Esophagus squamous epithelium (tissue), 4 donors: ENCODE results near the gene ANKRD17.

Experiments used
- CTCF ChIP-seq, 6 experiments: fragments of 450-650 bp in 4 of 6; fragments of 200-600 bp in 2 of 6; sonication (generic) in 2 of 6; IDR thresholded peaks; one replicate each; pipeline ENCODE4 v1.5.1; 2016 to 2019; ENCODE audit warnings: antibody characterized with exemption in 6 of 6, mild to moderate bottlenecking in 4 of 6, moderate library complexity in 4 of 6
- POLR2A ChIP-seq, 4 donors: fragments of 450-650 bp; IDR thresholded peaks; one replicate each; pipeline ENCODE4 v1.6.1; 2017; ENCODE audit warnings: antibody characterized with exemption in 4 of 4, mild to moderate bottlenecking in 4 of 4, moderate library complexity in 3 of 4

DNA sequence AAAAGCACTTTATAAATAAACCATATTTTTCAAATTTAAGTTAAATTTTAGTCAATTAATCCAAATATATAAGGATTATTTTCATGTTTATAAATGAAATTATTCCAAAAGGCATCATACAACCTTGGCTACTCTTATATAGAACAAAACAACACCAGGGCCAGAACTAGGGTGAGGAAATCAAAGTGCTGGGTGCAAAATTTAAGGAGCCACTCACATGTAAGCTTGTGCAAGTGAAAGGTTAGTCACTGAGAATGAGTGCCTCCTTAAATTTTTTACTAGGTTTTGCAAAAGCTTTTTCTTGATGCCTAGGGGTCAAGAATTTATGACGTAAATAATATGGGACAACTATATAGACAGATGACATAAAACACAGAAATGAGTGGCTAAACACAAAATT is 105.7 kb downstream of the ANKRD17 start:
- TF ChIP-seq CTCF (IDR thresholded peaks at IDR 0.05), result no peak
- no peak for TF ChIP-seq POLR2A (IDR thresholded peaks at IDR 0.05)
